GM12878 (cell line): Measurements from ENCODE around the gene DYNC1I1. TPM values are rescaled to one million over a fixed set of nuclear protein-coding genes. Genes with fewer than 3 reads are reported as not detected.

Experiments used
- ATAC-seq: fragments of 200-7000 bp; cut with Tn5 transposase; 3 replicates; pipeline ENCODE4 v1.9.1; 2020; ENCODE audit warnings: mild to moderate bottlenecking, moderate library complexity
- BruUV-seq: library from RNA; stranded (reverse); fragments of 400-500 nt; replicated peaks from 2 replicates; lab custom pipeline; 2021; lab: Mats Ljungman, UMichigan
- CTCF ChIA-PET: fragments of 300-600 bp; sonication (Branson Sonifier 250); formaldehyde crosslinking; extraction: SDS; loops from one replicate; lab custom pipeline; 2021; ENCODE audit warnings: inconsistent platforms; lab: Yijun Ruan, JAX
- POLR2A ChIA-PET: fragments of 350-600 bp; formaldehyde crosslinking; extraction: SDS; loops from one replicate; lab custom pipeline; 2021; ENCODE audit warnings: inconsistent platforms; lab: Charles Lee
- RAD21 ChIA-PET: fragments of 300-600 bp; sonication (Branson Sonifier 250); formaldehyde crosslinking; loops from one replicate; lab custom pipeline; 2023; ENCODE audit warnings: antibody characterized with exemption; ENCODE audit not compliant: unreplicated experiment; lab: Charles Lee
- SMC1A ChIA-PET: fragments of 300-600 bp; sonication (Branson Sonifier 250); formaldehyde crosslinking; loops from one replicate; lab custom pipeline; 2023; ENCODE audit not compliant: unreplicated experiment, uncharacterized antibody; lab: Charles Lee
- DNase-seq: peaks from one replicate; pipeline ENCODE4 v3.0.0-alpha.2; 2011; ENCODE audit warnings: low read depth, low spot score
- FAIRE-seq: peaks from 3 replicates; lab custom pipeline; 2011; peaks lifted over from hg19 to GRCh38; lab: Jason Lieb, UNC
- H2AFZ ChIP-seq: 2 replicates; pipeline ENCODE4 v1.6.0; 2011; ENCODE audit warnings: low read depth, low read length, control low read depth; ENCODE audit not compliant: control insufficient read depth
- H3K27ac ChIP-seq: 2 replicates; pipeline ENCODE4 v1.5.1; 2011; ENCODE audit warnings: control low read depth; ENCODE audit not compliant: control insufficient read depth, insufficient read depth
- H3K27me3 ChIP-seq, 2 experiments: replicated peaks in 1 of 2; 2 replicates each; pipeline versions ENCODE4 v1.6.0 to v1.6.1; 2011; ENCODE audit warnings: low read length in 1 of 2; ENCODE audit not compliant: control insufficient read depth in 2 of 2, insufficient read depth in 2 of 2
- H3K36me3 ChIP-seq, 2 experiments: 2 replicates each; pipeline ENCODE4 v1.5.1; 2011; ENCODE audit warnings: low read length in 1 of 2; ENCODE audit not compliant: control insufficient read depth in 2 of 2, insufficient read depth in 2 of 2
- H3K4me1 ChIP-seq: 2 replicates; pipeline ENCODE4 v1.6.1; 2011; ENCODE audit warnings: mild to moderate bottlenecking, low read length, moderate library complexity, mixed read lengths; ENCODE audit not compliant: control insufficient read depth, insufficient read depth
- H3K4me2 ChIP-seq: 2 replicates; pipeline ENCODE4 v1.6.0; 2011; ENCODE audit warnings: control low read depth; ENCODE audit not compliant: control insufficient read depth, insufficient read depth
- H3K4me3 ChIP-seq: fragments of 200-600 bp; sonication (generic); 2 replicates; pipeline ENCODE4 v1.5.1; 2016
- H3K79me2 ChIP-seq: 2 replicates; pipeline ENCODE4 v1.6.0; 2011; ENCODE audit warnings: low read length; ENCODE audit not compliant: control insufficient read depth, insufficient read depth
- H3K9ac ChIP-seq: 2 replicates; pipeline ENCODE4 v1.8.0; 2011; ENCODE audit warnings: low read length, control low read depth, mixed read lengths; ENCODE audit not compliant: control insufficient read depth, insufficient read depth
- H3K9me3 ChIP-seq: replicated peaks from 3 replicates; pipeline ENCODE4 v1.5.1; 2011; ENCODE audit warnings: mild to moderate bottlenecking, low read length; ENCODE audit not compliant: control insufficient read depth, insufficient read depth
- H4K20me1 ChIP-seq: 2 replicates; pipeline ENCODE4 v1.6.0; 2011; ENCODE audit not compliant: control insufficient read depth, insufficient read depth
- CBX3 ChIP-seq: fragments of 200-600 bp; sonication (generic); IDR thresholded peaks from 2 replicates; pipeline ENCODE4 v1.6.1; 2016; ENCODE audit warnings: low read depth, borderline replicate concordance
- ETV6 ChIP-seq, 2 experiments: fragments of 450-650 bp in 1 of 2; IDR thresholded peaks in 1 of 2; conservative IDR thresholded peaks in 1 of 2; 2 replicates each; pipeline ENCODE4 v1.6.1; 2014; ENCODE audit warnings: antibody characterized with exemption in 1 of 2, borderline replicate concordance in 1 of 2, low read depth in 1 of 2, mild to moderate bottlenecking in 1 of 2, moderate library complexity in 1 of 2
- IKZF2 ChIP-seq, 2 experiments: fragments of 450-650 bp; IDR thresholded peaks; 2 replicates each; pipeline ENCODE4 v1.6.1; 2017; ENCODE audit warnings: mild to moderate bottlenecking in 2 of 2, moderate library complexity in 2 of 2
- MEF2A ChIP-seq: IDR thresholded peaks from 2 replicates; pipeline ENCODE4 v1.6.1; 2011; ENCODE audit warnings: low read depth, mild to moderate bottlenecking, low read length, moderate library complexity; ENCODE audit not compliant: insufficient read depth
- SMAD5 ChIP-seq: IDR thresholded peaks from 2 replicates; pipeline ENCODE4 v1.6.1; 2016; ENCODE audit warnings: antibody characterized with exemption, low read depth
- YBX1 ChIP-seq: fragments of 450-650 bp; IDR thresholded peaks from 2 replicates; pipeline ENCODE4 v1.6.1; 2016; ENCODE audit warnings: antibody characterized with exemption
- WGBS: methylation state at CpG from one replicate; pipeline ENCODE4 v1.1.6; 2016; ENCODE audit warnings: low lambda C conversion rate; ENCODE audit not compliant: insufficient replicate concordance, insufficient coverage; ENCODE audit errors: missing lambda C conversion rate; 5-methylcytosine and 5-hydroxymethylcytosine counted together
- in situ Hi-C: fragments of 300-500 bp; cut with MboI; formaldehyde crosslinking; loops from 9 replicates; pipeline ENCODE4 v1.14.3; 2018; ENCODE audit warnings: mixed read lengths
- intact Hi-C: fragments of 100-400 bp; cut with micrococcal nuclease; formaldehyde crosslinking; loops from one replicate; pipeline ENCODE4 v1.14.2; 2022; ENCODE audit not compliant: unreplicated experiment
- polyA plus RNA-seq, 11 experiments: library from polyadenylated mRNA; depleted of rRNA in 4 of 11; unstranded in 6 of 11; stranded (reverse) in 5 of 11; fragments of >200 nt; fragmentation: Nextera tagmentation in 4 of 11; fragmentation: Illumina TruSeq in 1 of 11; extraction: Ambion mirVana in 4 of 11; extraction: Trizol in 1 of 11; gene quantifications; 1 replicate in 1 of 11; 2 replicates in 10 of 11; pipeline versions ENCODE4 v1.2.1 to v1.2.3, GENCODE V29; 2011 to 2016; ENCODE audit warnings: inconsistent platforms in 2 of 11, missing spikeins in 2 of 11, low read depth in 1 of 11
- total RNA-seq, 4 experiments: library from RNA; depleted of rRNA in 3 of 4; stranded (reverse); fragments of >200 nt in 3 of 4; fragmentation: Illumina TruSeq in 1 of 4; extraction: Trizol in 1 of 4; gene quantifications; 2 replicates each; pipeline versions ENCODE4 v1.2.1 to v1.2.3, GENCODE V29; 2013 to 2021

The DYNC1I1 gene
- total and polyA plus RNA-seq, 10 of the 15 experiments (the other 5 are each of a cell fraction or from before 2014, with no cell fraction given) = 0.05 to 0.91 (median 0.14) TPM; not detected in 3

DNA sequence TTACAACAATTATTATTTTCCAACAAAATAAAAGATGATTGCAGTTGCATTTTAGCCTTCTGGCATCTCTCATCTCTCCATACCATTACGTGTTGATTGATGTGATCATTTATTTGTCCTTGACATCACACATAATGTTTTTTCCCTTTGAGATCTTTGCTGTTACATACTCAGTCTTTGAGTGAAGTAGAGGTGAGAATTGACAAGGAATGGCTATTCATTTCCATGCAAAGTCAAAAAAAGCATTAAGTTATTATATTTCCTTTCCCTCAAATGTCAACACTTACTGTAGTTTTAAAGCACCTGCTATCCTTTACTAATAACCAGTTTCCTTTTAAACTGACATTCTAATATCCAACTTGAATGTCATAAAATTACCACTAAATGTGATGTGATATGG is 33.6 kb downstream of the DYNC1I1 start (continued):
- no peak for TF ChIP-seq ETV6 (conservative IDR thresholded peaks at IDR 0.05 in 1 of 2, IDR thresholded peaks at IDR 0.05 in 1 of 2; ENCODE audit: borderline replicate concordance in 1 of 2, low read depth in 1 of 2)
- no peak for TF ChIP-seq SMAD5
- TF ChIP-seq IKZF2 (IDR thresholded peaks at IDR 0.05) = no peak

DNA sequence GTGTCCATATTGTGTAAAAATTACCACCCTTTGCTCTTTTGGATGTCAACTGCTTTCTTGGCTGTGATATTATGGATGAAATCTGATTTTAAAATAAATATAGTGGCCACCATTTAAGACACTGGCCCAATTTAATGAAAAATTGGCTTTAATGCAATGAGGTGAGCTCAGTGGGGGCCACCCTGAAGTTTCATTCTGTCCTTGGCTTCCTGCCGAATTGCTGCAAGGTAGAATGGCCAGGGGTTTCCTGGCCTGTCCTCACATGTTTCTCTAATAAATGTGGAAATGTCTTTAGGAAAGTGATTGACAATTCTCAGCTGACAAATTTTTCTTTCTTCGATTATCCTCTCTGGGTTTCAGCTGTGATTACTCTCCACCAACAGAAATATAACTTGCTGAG is 36.0 kb downstream of the DYNC1I1 start:
- no peaks in the 10 kb centered on the region for H3K36me3 ChIP-seq
- no peak overlapping the region for H3K27ac ChIP-seq
- no peaks in the 10 kb centered on the region for H4K20me1 ChIP-seq
- WGBS = 31% methylated on average over 2 of the region's 2 CpGs
- ChIA-PET SMC1A (no interaction called here), CTCF (interaction anchor here (1.0 to 1.9 kb wide), 4 partner anchors 8 to 63 kb away, joined by 4 to 8 read pairs (median 5); no protein-coding TSS in a partner anchor), POLR2A (no interaction called here), RAD21 (no interaction called here)
- no peak overlapping the region for H3K4me2 ChIP-seq
- no peak overlapping the region for H3K9ac ChIP-seq
- in situ Hi-C loops (no loop called here), intact Hi-C loops (no loop called here)
- H3K27me3 ChIP-seq = peaks cover 0 to 3% of the 10 kb centered on the region in 2 experiments; a peak in 1 of 4 replicates
- no peak overlapping the region for H2AFZ ChIP-seq
- H3K4me3 ChIP-seq = no peak overlapping the region
- no peak for TF ChIP-seq YBX1
- no peak for TF ChIP-seq MEF2A
- TF ChIP-seq CBX3 = no peak
- no peaks in the 10 kb centered on the region for H3K79me2 ChIP-seq
- no peaks in the 10 kb centered on the region for H3K9me3 ChIP-seq
- FAIRE-seq (no peak), DNase-seq (no peak), ATAC-seq (no peak)
- no peaks in the 10 kb centered on the region for H3K4me1 ChIP-seq
- BruUV-seq = no TSS peak
